Hepatocyte (in vitro differentiated cells): ENCODE results near the gene CCDC47. TPM values are rescaled to one million over a fixed set of nuclear protein-coding genes. Genes with fewer than 3 reads are reported as not detected.
A peak's percentile ranks its signal among the peaks of the same experiment; 100 is the strongest.

ENCODE experiments used
- DNase-seq: peaks from one replicate; pipeline ENCODE4 v3.0.0-alpha.2; 2016; ENCODE audit warnings: low spot score
- H2AFZ ChIP-seq: fragments of 200-600 bp; sonication (generic); 2 replicates; pipeline ENCODE4 v1.6.0; 2016; ENCODE audit warnings: antibody characterized with exemption, mild to moderate bottlenecking
- H3K27ac ChIP-seq: fragments of 200-600 bp; sonication (generic); 2 replicates; pipeline ENCODE4 v1.5.1; 2016; ENCODE audit warnings: mild to moderate bottlenecking
- H3K27me3 ChIP-seq: fragments of 200-600 bp; sonication (generic); 2 replicates; pipeline ENCODE4 v1.6.1; 2016
- H3K36me3 ChIP-seq: fragments of 200-600 bp; sonication (generic); replicated peaks from 2 replicates; pipeline ENCODE4 v1.5.1; 2016; ENCODE audit warnings: low read depth; ENCODE audit not compliant: insufficient read depth
- H3K4me1 ChIP-seq: fragments of 200-600 bp; sonication (generic); 2 replicates; pipeline ENCODE4 v1.5.1; 2016; ENCODE audit warnings: mild to moderate bottlenecking, moderate library complexity; ENCODE audit not compliant: insufficient read depth
- H3K4me2 ChIP-seq: fragments of 200-600 bp; sonication (generic); 2 replicates; pipeline ENCODE4 v1.6.0; 2016
- H3K4me3 ChIP-seq: fragments of 200-600 bp; sonication (generic); 2 replicates; pipeline ENCODE4 v1.5.1; 2016; ENCODE audit warnings: mild to moderate bottlenecking
- H3K79me2 ChIP-seq: fragments of 200-600 bp; sonication (generic); 2 replicates; pipeline ENCODE4 v1.6.0; 2017; ENCODE audit warnings: mild to moderate bottlenecking
- H3K9me2 ChIP-seq: fragments of 200-600 bp; sonication (generic); replicated peaks from 2 replicates; pipeline ENCODE4 v1.6.0; 2017; ENCODE audit warnings: mild to moderate bottlenecking; ENCODE audit not compliant: insufficient read depth
- H3K9me3 ChIP-seq: fragments of 200-600 bp; sonication (generic); 2 replicates; pipeline ENCODE4 v1.5.1; 2016; ENCODE audit warnings: low read depth, mild to moderate bottlenecking
- H4K20me1 ChIP-seq: fragments of 200-600 bp; sonication (generic); 2 replicates; pipeline ENCODE4 v1.6.0; 2016; ENCODE audit warnings: mild to moderate bottlenecking; ENCODE audit not compliant: insufficient read depth, poor library complexity, severe bottlenecking
- EZH2 ChIP-seq: fragments of 200-600 bp; sonication (generic); IDR thresholded peaks from 2 replicates; pipeline ENCODE4 v1.6.1; 2016; ENCODE audit warnings: antibody characterized with exemption, mild to moderate bottlenecking, borderline replicate concordance
- EZH2phosphoT487 ChIP-seq: fragments of 200-600 bp; sonication (generic); IDR thresholded peaks from one replicate; pipeline ENCODE4 v1.6.1; 2018; ENCODE audit warnings: antibody characterized with exemption, mild to moderate bottlenecking, low read depth, moderate library complexity; ENCODE audit not compliant: unreplicated experiment, severe bottlenecking
- WGBS: methylation state at CpG from one replicate; pipeline ENCODE4 v1.1.6; 2016; ENCODE audit warnings: low lambda C conversion rate; ENCODE audit errors: missing lambda C conversion rate; 5-methylcytosine and 5-hydroxymethylcytosine counted together
- polyA plus RNA-seq: library from polyadenylated mRNA; unstranded; fragments of >200 nt; fragmentation: Nextera tagmentation; extraction: Ambion mirVana; gene quantifications from 2 replicates; pipeline ENCODE4 v1.2.1, GENCODE V29; 2016
- total RNA-seq: library from RNA; depleted of rRNA; stranded (reverse); fragments of >200 nt; gene quantifications from 2 replicates; pipeline ENCODE4 v1.2.3, GENCODE V29; 2014
- TF ChIP-seq, protein P1 (sequence below): fragments of 200-600 bp; sonication (generic); IDR thresholded peaks from 2 replicates; pipeline ENCODE4 v1.5.1; 2016; ENCODE audit warnings: antibody characterized with exemption, mild to moderate bottlenecking; ENCODE audit not compliant: poor library complexity

The CCDC47 gene
- total and polyA plus RNA-seq, 2 experiments from 2014 or later = 77.8 to 82.7 TPM

DNA sequence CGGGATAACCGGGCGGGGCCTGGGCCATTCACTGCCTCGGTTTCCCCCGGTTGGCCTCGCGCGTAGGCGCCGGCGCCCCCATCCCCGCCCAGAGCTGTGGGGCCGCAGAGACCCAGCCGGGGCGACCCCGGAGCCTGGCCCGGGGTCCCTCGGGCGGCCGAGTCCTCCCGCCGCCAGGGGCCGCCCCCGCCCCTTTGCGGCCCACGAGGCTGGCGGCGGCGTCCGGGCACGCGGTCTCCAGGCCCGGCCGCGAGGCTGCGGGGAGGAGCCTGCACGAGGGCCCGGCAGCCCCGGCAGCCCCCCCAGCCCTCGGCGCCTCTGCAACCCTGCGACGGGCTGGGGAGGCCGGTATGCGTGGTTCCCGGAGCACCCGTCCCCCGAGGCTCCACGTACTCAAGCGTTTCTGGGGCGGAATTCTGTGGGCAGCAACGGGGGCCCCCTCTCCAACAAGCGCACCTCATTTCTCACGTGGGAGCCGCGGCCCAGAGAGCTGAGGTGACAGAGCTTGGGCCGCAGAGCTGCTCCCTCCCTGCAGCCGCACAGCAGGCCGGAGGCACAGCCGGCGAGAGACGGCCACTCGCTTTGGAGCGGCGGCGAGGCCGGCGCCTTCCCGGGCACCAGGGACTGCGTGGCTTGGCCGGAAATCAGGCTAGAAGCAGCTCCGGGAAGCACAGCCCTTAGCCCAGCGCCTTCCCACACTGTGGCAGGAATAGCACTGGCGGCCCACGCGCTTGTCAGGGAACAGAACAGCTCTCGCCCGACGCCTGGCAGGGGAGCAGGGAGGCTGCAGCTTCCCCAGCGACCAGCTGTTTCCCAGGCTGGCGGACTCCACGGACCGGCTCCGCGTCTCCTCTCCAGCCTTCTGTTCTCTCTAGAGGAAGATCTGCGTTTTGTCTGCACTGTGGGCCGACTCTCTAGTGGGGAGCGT lies 72.6 kb downstream of the CCDC47 start:
- peaks cover 15% of the 10 kb centered on the region for H3K4me1 ChIP-seq
- peak; percentile 48 for DNase-seq
- 17% methylated on average over 64 of the region's 88 CpGs for WGBS
- H3K4me3 ChIP-seq = peak overlapping the region; percentile 58
- peak overlapping the region; percentile 94 for H3K4me2 ChIP-seq
- no peak for TF ChIP-seq EZH2phosphoT487
- TF ChIP-seq, protein P1, sequence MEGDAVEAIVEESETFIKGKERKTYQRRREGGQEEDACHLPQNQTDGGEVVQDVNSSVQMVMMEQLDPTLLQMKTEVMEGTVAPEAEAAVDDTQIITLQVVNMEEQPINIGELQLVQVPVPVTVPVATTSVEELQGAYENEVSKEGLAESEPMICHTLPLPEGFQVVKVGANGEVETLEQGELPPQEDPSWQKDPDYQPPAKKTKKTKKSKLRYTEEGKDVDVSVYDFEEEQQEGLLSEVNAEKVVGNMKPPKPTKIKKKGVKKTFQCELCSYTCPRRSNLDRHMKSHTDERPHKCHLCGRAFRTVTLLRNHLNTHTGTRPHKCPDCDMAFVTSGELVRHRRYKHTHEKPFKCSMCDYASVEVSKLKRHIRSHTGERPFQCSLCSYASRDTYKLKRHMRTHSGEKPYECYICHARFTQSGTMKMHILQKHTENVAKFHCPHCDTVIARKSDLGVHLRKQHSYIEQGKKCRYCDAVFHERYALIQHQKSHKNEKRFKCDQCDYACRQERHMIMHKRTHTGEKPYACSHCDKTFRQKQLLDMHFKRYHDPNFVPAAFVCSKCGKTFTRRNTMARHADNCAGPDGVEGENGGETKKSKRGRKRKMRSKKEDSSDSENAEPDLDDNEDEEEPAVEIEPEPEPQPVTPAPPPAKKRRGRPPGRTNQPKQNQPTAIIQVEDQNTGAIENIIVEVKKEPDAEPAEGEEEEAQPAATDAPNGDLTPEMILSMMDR = no peak
- no peak for TF ChIP-seq EZH2
- no peaks in the 10 kb centered on the region for H3K9me2 ChIP-seq
- peak overlapping the region; percentile 73 for H3K27ac ChIP-seq
- no peaks in the 10 kb centered on the region for H4K20me1 ChIP-seq
- H3K9me3 ChIP-seq = no peaks in the 10 kb centered on the region
- no peaks in the 10 kb centered on the region for H3K79me2 ChIP-seq
- peak overlapping the region; percentile 76 for H2AFZ ChIP-seq
- H3K27me3 ChIP-seq = no peaks in the 10 kb centered on the region
- H3K36me3 ChIP-seq = no peaks in the 10 kb centered on the region

- H3K27me3 ChIP-seq = no peaks in the 10 kb centered on the region
- no peaks in the 10 kb centered on the region for H3K36me3 ChIP-seq
- no peaks in the 10 kb centered on the region for H4K20me1 ChIP-seq
- H2AFZ ChIP-seq = peak within 1 kb of the TSS; percentile 76
- peak within 1 kb of the TSS; percentile 58 for H3K4me3 ChIP-seq
- peaks cover 15% of the 10 kb centered on the region for H3K4me1 ChIP-seq
- DNase-seq = peak; percentile 62
- WGBS = under 1% methylated on average over 50 of the region's 133 CpGs
- peak within 1 kb of the TSS; percentile 94 for H3K4me2 ChIP-seq
- peak within 1 kb of the TSS; percentile 73 for H3K27ac ChIP-seq
- no peaks in the 10 kb centered on the region for H3K9me3 ChIP-seq
- TF ChIP-seq EZH2phosphoT487 (no peak), EZH2 (no peak)
- TF ChIP-seq, protein P1 = no peak
- H3K79me2 ChIP-seq = no peaks in the 10 kb centered on the region
- no peaks in the 10 kb centered on the region for H3K9me2 ChIP-seq
These were observed 73.5 kb downstream of the CCDC47 start, which contains the start of gene LIMD2 for GRCh38 chr17:63699638-63700527. Gene LIMD2, minus strand, starts transcription at chr17:63700125. Its CDS starts 827 bp downstream, at chr17:63699298.

- H3K36me3 ChIP-seq = no peaks in the 10 kb centered on the region
- H3K4me2 ChIP-seq = peak overlapping the region; percentile 94
- H3K9me3 ChIP-seq = no peaks in the 10 kb centered on the region
- H3K4me1 ChIP-seq = peaks cover 15% of the 10 kb centered on the region
- DNase-seq = peak; percentile 45
- no peaks in the 10 kb centered on the region for H3K9me2 ChIP-seq
- H3K4me3 ChIP-seq = peak overlapping the region; percentile 58
- H2AFZ ChIP-seq = peak overlapping the region; percentile 60
- no peaks in the 10 kb centered on the region for H4K20me1 ChIP-seq
- H3K27me3 ChIP-seq = no peaks in the 10 kb centered on the region
- TF ChIP-seq EZH2 (no peak), EZH2phosphoT487 (no peak)
- TF ChIP-seq, protein P1 = no peak
- WGBS = 11% methylated on average over 18 of the region's 45 CpGs
- H3K27ac ChIP-seq = peak overlapping the region; percentile 37
- H3K79me2 ChIP-seq = no peaks in the 10 kb centered on the region
These were observed 74.3 kb downstream of the CCDC47 start for GRCh38 chr17:63698886-63699637.
